HG02759 (cell line): Measurements from ENCODE around the gene GVQW3.

Source experiments
- ATAC-seq: cut with Tn5 transposase; IDR thresholded peaks from one replicate; pipeline ENCODE4 v1.9.1; 2021; ENCODE audit warnings: mild to moderate bottlenecking, moderate library complexity; ENCODE audit not compliant: unreplicated experiment

The GVQW3 gene

GRCh38 chr11:76444384-76445120 is 63.4 kb downstream of the GVQW3 start, which contains the start of gene EMSY:
Gene EMSY (plus strand): TSS chr11:76445018. CDS start chr11:76446939, 1,921 bp downstream.
- ATAC-seq = peak; percentile 95

- ATAC-seq = peak; percentile 30
Measured at GRCh38 chr11:76445121-76446084, 64.3 kb downstream of the GVQW3 start.

GRCh38 chr11:76448506-76448905 is 67.4 kb downstream of the GVQW3 start:
- no peak for ATAC-seq

GRCh38 chr11:76453248-76453647 is 72.1 kb downstream of the GVQW3 start:
- ATAC-seq = no peak

GRCh38 chr11:76455331-76455730 is 74.2 kb downstream of the GVQW3 start:
- no peak for ATAC-seq

- ATAC-seq = no peak
Measured at GRCh38 chr11:76455931-76456330, 74.8 kb downstream of the GVQW3 start.

- ATAC-seq = no peak
Measured at GRCh38 chr11:76456571-76456970, 75.4 kb downstream of the GVQW3 start.
